Tibial nerve (tissue), 4 donors: ENCODE data around the gene ZNF133.

Experiments
- CTCF ChIP-seq, 5 experiments: fragments of 200-600 bp in 3 of 5; fragments of 450-650 bp in 2 of 5; sonication (generic) in 3 of 5; IDR thresholded peaks; one replicate each; pipeline ENCODE4 v1.5.1; 2016 to 2019; ENCODE audit warnings: antibody characterized with exemption in 5 of 5, mild to moderate bottlenecking in 3 of 5, moderate library complexity in 2 of 5
- EP300 ChIP-seq, 2 donors: sonication (generic); formaldehyde crosslinking; IDR thresholded peaks; one replicate each; pipeline ENCODE4 v1.6.1; 2017; ENCODE audit warnings: antibody characterized with exemption in 2 of 2, mild to moderate bottlenecking in 1 of 2
- POLR2A ChIP-seq, 2 donors: fragments of 450-650 bp; IDR thresholded peaks; one replicate each; pipeline ENCODE4 v1.6.1; 2017; ENCODE audit warnings: antibody characterized with exemption in 2 of 2, mild to moderate bottlenecking in 2 of 2, moderate library complexity in 2 of 2

DNA sequence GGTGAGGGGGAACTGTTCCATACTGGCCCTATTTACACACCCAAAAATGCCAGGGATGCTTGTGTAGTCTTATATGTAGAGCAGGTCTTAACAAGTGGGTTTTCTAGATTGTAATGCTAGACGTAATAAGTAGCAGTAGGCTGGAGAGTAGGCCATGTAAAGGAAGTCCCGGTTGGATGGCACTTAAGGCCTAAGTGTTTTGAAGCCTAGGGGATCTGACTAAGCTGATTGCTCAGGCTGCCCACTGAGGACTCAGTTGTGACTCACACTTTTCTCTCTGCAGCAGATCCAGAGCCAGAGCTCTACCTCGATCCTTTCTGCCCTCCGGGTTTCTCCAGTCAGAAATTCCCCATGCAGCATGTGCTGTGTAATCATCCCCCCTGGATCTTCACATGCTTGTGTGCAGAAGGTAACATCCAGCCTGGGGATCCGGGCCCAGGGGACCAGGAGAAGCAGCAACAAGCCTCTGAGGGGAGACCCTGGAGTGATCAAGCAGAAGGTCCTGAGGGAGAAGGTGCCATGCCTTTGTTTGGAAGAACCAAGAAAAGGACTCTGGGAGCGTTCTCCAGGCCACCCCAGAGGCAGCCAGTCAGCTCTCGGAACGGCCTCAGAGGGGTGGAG, 26.6 kb downstream of the ZNF133 start:
- no peak for TF ChIP-seq CTCF (IDR thresholded peaks at IDR 0.05)
- no peak for TF ChIP-seq EP300 (IDR thresholded peaks at IDR 0.05)
- TF ChIP-seq POLR2A (IDR thresholded peaks at IDR 0.05), result no peak
